Progenitor cell of endocrine pancreas (in vitro differentiated cells): ENCODE measurements around the gene CPED1. TPM values are rescaled to one million over a fixed set of nuclear protein-coding genes. Genes with fewer than 3 reads are reported as not detected.
"Not testable (repeated sequence)": the region's sequence is repeated elsewhere in the genome, so short reads cannot be mapped to it uniquely, and the experiment has no call there.

Experiments
- DNase-seq: peaks from one replicate; pipeline ENCODE4 v3.0.0; 2021; ENCODE audit warnings: low spot score; ENCODE audit not compliant: unreplicated experiment
- H3K27ac Mint-ChIP-seq: 2 replicates; pipeline ENCODE4 v1.8.0; 2021; ENCODE audit warnings: mild to moderate bottlenecking, moderate library complexity, mixed read lengths
- H3K27me3 Mint-ChIP-seq: 2 replicates; pipeline ENCODE4 v1.8.0; 2021; ENCODE audit warnings: mixed read lengths
- H3K36me3 Mint-ChIP-seq: 2 replicates; pipeline ENCODE4 v1.8.0; 2022; ENCODE audit warnings: mixed read lengths; ENCODE audit not compliant: insufficient read depth
- H3K4me1 Mint-ChIP-seq: 2 replicates; pipeline ENCODE4 v1.8.0; 2021; ENCODE audit warnings: low read depth, mixed read lengths
- H3K4me3 Mint-ChIP-seq: 2 replicates; pipeline ENCODE4 v1.8.0; 2021; ENCODE audit warnings: low read depth, mild to moderate bottlenecking, moderate library complexity, mixed read lengths
- H3K9me3 Mint-ChIP-seq: 2 replicates; pipeline ENCODE4 v1.8.0; 2021; ENCODE audit warnings: low read depth, mixed read lengths
- CTCF ChIP-seq: fragments of 200-600 bp; sonication (generic); IDR thresholded peaks from one replicate; pipeline ENCODE4 v1.5.0; 2021; ENCODE audit warnings: antibody characterized with exemption, mild to moderate bottlenecking; ENCODE audit not compliant: unreplicated experiment
- total RNA-seq: library from RNA; stranded (reverse); gene quantifications from 2 replicates; pipeline ENCODE4 v1.2.1, GENCODE V29; 2021

Gene CPED1
- total RNA-seq, 1 donor from 2014 or later, result 1.1 TPM

GRCh38 chr7:120981117-120981516, 7.4 kb upstream of the CPED1 start:
- Mint-ChIP-seq H3K36me3 (peaks cover 2% of the 10 kb centered on the region), H3K4me1 (peaks cover 16% of the 10 kb centered on the region), H3K9me3 (no peaks in the 10 kb centered on the region), H3K27me3 (no peaks in the 10 kb centered on the region), H3K4me3 (no peak overlapping the region), H3K27ac (no peak overlapping the region)
- no peak for TF ChIP-seq CTCF
- DNase-seq, result no peak

DNA sequence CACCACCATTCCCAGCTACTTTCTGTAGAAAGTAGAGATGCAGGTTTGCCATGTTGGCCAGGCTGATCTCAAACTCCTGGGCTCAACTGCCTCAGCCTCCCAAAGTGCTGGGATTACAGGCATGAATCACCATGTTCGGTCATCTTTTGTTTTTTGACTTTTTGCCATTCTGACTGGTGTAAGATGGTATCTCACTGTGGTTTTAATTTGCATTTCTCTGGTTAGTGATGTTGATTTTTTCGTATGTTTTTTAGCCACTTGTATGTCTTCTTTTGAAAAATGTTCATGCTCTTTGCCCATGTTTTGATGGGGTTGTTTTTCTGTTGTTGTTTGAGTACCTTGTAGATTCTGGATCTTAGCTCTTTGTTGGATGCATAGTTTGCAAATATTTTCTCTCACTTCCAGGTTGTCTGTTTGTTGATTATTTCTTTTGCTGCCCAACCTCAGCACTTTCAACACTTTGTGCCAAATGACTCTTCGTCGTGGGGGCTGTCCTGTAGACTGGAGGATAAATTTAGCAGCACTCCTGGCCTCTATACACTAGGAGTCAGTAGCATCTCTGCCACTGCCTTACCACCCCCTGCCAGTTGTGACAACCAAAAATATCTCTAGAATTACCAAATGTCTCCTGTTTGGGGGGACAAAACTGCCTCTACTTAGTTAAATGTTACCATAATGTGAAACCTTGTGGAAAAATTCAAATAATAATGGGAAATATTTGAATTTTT, 6.5 kb upstream of the CPED1 start:
- DNase-seq, result no peak
- no peak for TF ChIP-seq CTCF
- H3K27ac Mint-ChIP-seq, result no peak overlapping the region
- no peak overlapping the region for H3K4me3 Mint-ChIP-seq
- peaks cover 2% of the 10 kb centered on the region for H3K36me3 Mint-ChIP-seq
- H3K4me1 Mint-ChIP-seq, result peaks cover 14% of the 10 kb centered on the region
- H3K27me3 Mint-ChIP-seq, result no peaks in the 10 kb centered on the region
- no peaks in the 10 kb centered on the region for H3K9me3 Mint-ChIP-seq

DNA sequence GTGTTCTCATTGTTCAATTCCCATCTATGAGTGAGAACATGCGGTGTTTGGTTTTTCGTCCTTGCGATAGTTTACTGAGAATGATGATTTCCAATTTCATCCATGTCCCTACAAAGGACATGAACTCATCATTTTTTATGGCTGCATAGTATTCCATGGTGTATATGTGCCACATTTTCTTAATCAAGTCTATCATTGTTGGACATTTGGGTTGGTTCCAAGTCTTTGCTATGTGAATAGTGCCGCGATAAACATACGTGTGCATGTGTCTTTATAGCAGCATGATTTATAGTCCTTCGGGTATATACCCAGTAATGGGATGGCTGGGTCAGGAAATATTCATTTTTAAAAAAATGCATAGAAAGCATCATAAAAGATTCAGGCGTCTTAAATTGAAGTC, 4.9 kb upstream of the CPED1 start:
- H3K9me3 Mint-ChIP-seq, H3K27ac Mint-ChIP-seq, DNase-seq, H3K4me3 Mint-ChIP-seq, H3K36me3 Mint-ChIP-seq: not testable (repeated sequence)
- Mint-ChIP-seq H3K4me1 (peaks cover 11% of the 10 kb centered on the region), H3K27me3 (peaks cover 11% of the 10 kb centered on the region)

GRCh38 chr7:120984406-120984805, 4.1 kb upstream of the CPED1 start:
- Mint-ChIP-seq H3K36me3 (no peaks in the 10 kb centered on the region), H3K27ac (no peak overlapping the region), H3K9me3 (no peaks in the 10 kb centered on the region), H3K4me3 (no peak overlapping the region), H3K4me1 (peaks cover 16% of the 10 kb centered on the region), H3K27me3 (peaks cover 19% of the 10 kb centered on the region)
- DNase-seq, result no peak
- no peak for TF ChIP-seq CTCF

DNA sequence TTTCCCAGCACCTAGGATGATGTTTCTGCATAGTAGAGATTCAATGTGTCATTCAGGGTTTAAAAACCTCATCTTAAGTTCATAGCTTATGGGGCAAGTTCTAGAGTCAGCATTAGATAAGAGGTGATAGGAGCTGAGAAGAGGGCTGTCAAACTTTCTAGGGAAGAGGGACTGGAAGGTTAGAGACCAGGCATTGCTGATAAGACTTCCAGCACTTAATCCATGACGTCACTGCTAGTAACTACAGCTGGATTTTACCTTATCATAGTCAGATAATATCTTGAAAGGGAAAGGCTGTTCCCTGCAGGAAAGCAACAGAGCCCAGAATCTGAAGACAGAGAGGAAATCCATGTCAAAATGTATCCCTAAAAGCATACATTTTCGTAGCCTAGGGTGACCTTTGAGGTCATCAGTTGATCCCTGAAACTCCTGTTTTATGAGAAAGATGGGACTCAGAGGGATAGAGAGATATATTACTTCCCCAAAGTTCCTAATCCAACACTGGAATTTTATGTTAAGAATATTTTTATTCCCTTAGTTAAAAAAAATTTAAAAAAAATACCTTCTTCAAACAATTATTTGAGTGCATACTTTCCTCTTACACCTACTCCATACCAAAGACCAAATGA, 3.3 kb upstream of the CPED1 start:
- no peak for DNase-seq
- no peaks in the 10 kb centered on the region for H3K9me3 Mint-ChIP-seq
- no peaks in the 10 kb centered on the region for H3K36me3 Mint-ChIP-seq
- peaks cover 26% of the 10 kb centered on the region for H3K27me3 Mint-ChIP-seq
- H3K4me3 Mint-ChIP-seq, result no peak overlapping the region
- peaks cover 11% of the 10 kb centered on the region for H3K4me1 Mint-ChIP-seq
- no peak for TF ChIP-seq CTCF
- no peak overlapping the region for H3K27ac Mint-ChIP-seq

DNA sequence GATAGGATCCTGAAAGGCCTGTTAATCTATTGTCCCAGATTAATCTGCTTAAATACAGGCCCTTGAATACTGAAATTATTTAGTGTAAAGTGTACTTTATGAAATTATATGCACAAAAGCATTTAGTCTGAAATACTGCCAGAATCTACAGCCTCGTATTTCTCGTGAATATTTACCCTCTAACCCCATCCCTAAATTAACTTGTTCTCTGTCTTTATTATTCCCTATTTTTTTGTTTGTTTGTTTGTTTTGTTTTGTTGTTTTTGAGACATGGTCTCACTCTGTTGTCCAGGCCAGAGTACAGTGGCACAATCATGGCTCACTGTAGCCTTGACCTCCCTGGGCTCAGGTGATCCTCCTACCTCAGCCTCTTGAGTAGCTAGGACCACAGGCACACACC, 2.7 kb upstream of the CPED1 start:
- H3K9me3 Mint-ChIP-seq, result no peaks in the 10 kb centered on the region

More for the DNA sequence above, 2.7 kb upstream of the CPED1 start:
- no peak for DNase-seq
- H3K4me1 Mint-ChIP-seq, result peaks cover 11% of the 10 kb centered on the region
- no peak overlapping the region for H3K4me3 Mint-ChIP-seq
- no peak for TF ChIP-seq CTCF
- no peaks in the 10 kb centered on the region for H3K36me3 Mint-ChIP-seq
- H3K27me3 Mint-ChIP-seq, result peaks cover 26% of the 10 kb centered on the region
- H3K27ac Mint-ChIP-seq, result no peak overlapping the region
